Left ventricle myocardium inferior (tissue), 1 donor: ENCODE results near the gene ENPP1. TPM values are rescaled to one million over a fixed set of nuclear protein-coding genes. Genes with fewer than 3 reads are reported as not detected.

Experiments
- DNase-seq: peaks from one replicate; pipeline ENCODE4 v3.0.0-alpha.2; 2020
- H3K27ac ChIP-seq: fragments of 200-600 bp; replicated peaks from 2 replicates; pipeline ENCODE4 v1.8.0; 2021
- H3K27me3 ChIP-seq: fragments of 200-600 bp; 2 replicates; pipeline ENCODE4 v1.8.0; 2021; ENCODE audit warnings: low read depth
- H3K36me3 ChIP-seq: fragments of 200-600 bp; 2 replicates; pipeline ENCODE4 v1.8.0; 2021
- H3K4me1 ChIP-seq: fragments of 200-600 bp; 2 replicates; pipeline ENCODE4 v1.8.0; 2021
- H3K4me3 ChIP-seq: fragments of 200-600 bp; 2 replicates; pipeline ENCODE4 v1.8.0; 2021; ENCODE audit warnings: mild to moderate bottlenecking, moderate library complexity
- H3K9me3 ChIP-seq: fragments of 200-600 bp; replicated peaks from 2 replicates; pipeline ENCODE4 v1.8.0; 2021
- CTCF ChIP-seq: fragments of 200-600 bp; IDR thresholded peaks from 2 replicates; pipeline ENCODE4 v1.8.0; 2021; ENCODE audit warnings: antibody characterized with exemption, mild to moderate bottlenecking, borderline replicate concordance
- intact Hi-C: fragments of 100-400 bp; cut with micrococcal nuclease; formaldehyde crosslinking; loops from one replicate; pipeline ENCODE4 v1.11.0; 2022
- total RNA-seq: library from RNA; stranded (reverse); fragmentation: NEBNext Ultra II Directional; extraction: Animal tissue kit (Norgen Biotek cat#: 25700); gene quantifications from one replicate; pipeline ENCODE4 v1.2.1, GENCODE V29; 2021
- donor health status: DM: no; HTN: yes; CAD: no; lungs with severe emphysema.

Gene ENPP1
- total RNA-seq, 1 donor from 2014 or later: 2.9 TPM

GRCh38 chr6:131763749-131764148 lies 44.1 kb upstream of the ENPP1 start:
- intact Hi-C loops: no loop called here
- Histone ChIP-seq H3K4me1 (peaks cover 12% of the 10 kb centered on the region), H3K4me3 (no peak overlapping the region), H3K27me3 (no peaks in the 10 kb centered on the region), H3K9me3 (no peaks in the 10 kb centered on the region), H3K27ac (no peak overlapping the region), H3K36me3 (no peaks in the 10 kb centered on the region)
- no peak for TF ChIP-seq CTCF
- DNase-seq: no peak

- no peak overlapping the region for H3K4me3 ChIP-seq
- H3K27ac ChIP-seq: no peak overlapping the region
- no peak for TF ChIP-seq CTCF
- H3K9me3 ChIP-seq: no peaks in the 10 kb centered on the region
- intact Hi-C loops: no loop called here
- H3K4me1 ChIP-seq: peaks cover 12% of the 10 kb centered on the region
- no peaks in the 10 kb centered on the region for H3K27me3 ChIP-seq
- H3K36me3 ChIP-seq: no peaks in the 10 kb centered on the region
- no peak for DNase-seq
These were observed 43.5 kb upstream of the ENPP1 start for GRCh38 chr6:131764350-131764749.

- Histone ChIP-seq H3K27me3 (no peaks in the 10 kb centered on the region), H3K36me3 (no peaks in the 10 kb centered on the region), H3K4me3 (no peak overlapping the region), H3K27ac (peak overlapping the region; percentile 74), H3K9me3 (no peaks in the 10 kb centered on the region), H3K4me1 (peaks cover 12% of the 10 kb centered on the region)
- no peak for TF ChIP-seq CTCF
- DNase-seq: no peak
- intact Hi-C loops: no loop called here
These were observed 42.6 kb upstream of the ENPP1 start for GRCh38 chr6:131765081-131765803.

- Histone ChIP-seq H3K9me3 (no peaks in the 10 kb centered on the region), H3K27me3 (no peaks in the 10 kb centered on the region), H3K4me1 (peaks cover 12% of the 10 kb centered on the region), H3K4me3 (no peak overlapping the region), H3K27ac (peak overlapping the region; percentile 74), H3K36me3 (no peaks in the 10 kb centered on the region)
- TF ChIP-seq CTCF: no peak
- DNase-seq: no peak
- intact Hi-C loops: no loop called here
These were observed 42.0 kb upstream of the ENPP1 start for GRCh38 chr6:131765804-131766135.

- DNase-seq: no peak
- intact Hi-C loops: no loop called here
- no peak overlapping the region for H3K27ac ChIP-seq
- no peaks in the 10 kb centered on the region for H3K36me3 ChIP-seq
- no peak for TF ChIP-seq CTCF
- H3K4me1 ChIP-seq: peaks cover 12% of the 10 kb centered on the region
- H3K27me3 ChIP-seq: no peaks in the 10 kb centered on the region
- H3K4me3 ChIP-seq: no peak overlapping the region
- no peaks in the 10 kb centered on the region for H3K9me3 ChIP-seq
These were observed 41.2 kb upstream of the ENPP1 start for GRCh38 chr6:131766631-131767030.

- no peak for TF ChIP-seq CTCF
- no peaks in the 10 kb centered on the region for H3K36me3 ChIP-seq
- H3K27me3 ChIP-seq: no peaks in the 10 kb centered on the region
- no peak for DNase-seq
- peaks cover 25% of the 10 kb centered on the region for H3K4me1 ChIP-seq
- no peaks in the 10 kb centered on the region for H3K9me3 ChIP-seq
- H3K27ac ChIP-seq: no peak overlapping the region
- no peak overlapping the region for H3K4me3 ChIP-seq
- intact Hi-C loops: no loop called here
These were observed 38.9 kb upstream of the ENPP1 start for GRCh38 chr6:131768964-131769363.
